SK-N-SH (cell line): ENCODE results near the gene PPP2R3C.

Experiments
- CTCF ChIP-seq: fragments of 200-600 bp; sonication (generic); IDR thresholded peaks from 2 replicates; pipeline ENCODE4 v1.6.1; 2017; ENCODE audit warnings: antibody characterized with exemption, mild to moderate bottlenecking, moderate library complexity
- EP300 ChIP-seq, 2 experiments: IDR thresholded peaks; 2 replicates each; pipeline versions ENCODE4 v1.4.0 to v1.6.1; 2012; ENCODE audit warnings: borderline replicate concordance in 1 of 2, low read depth in 1 of 2, low read length in 1 of 2
- JUND ChIP-seq: IDR thresholded peaks from 2 replicates; pipeline ENCODE4 v1.4.0; 2012
- MAX ChIP-seq: IDR thresholded peaks from 2 replicates; pipeline ENCODE4 v1.4.0; 2012; ENCODE audit warnings: low read depth
- MXI1 ChIP-seq: IDR thresholded peaks from 2 replicates; pipeline ENCODE4 v1.6.1; 2012; ENCODE audit warnings: mild to moderate bottlenecking, low read depth, low read length, improper control_type of control experiment
- NFIC ChIP-seq: IDR thresholded peaks from 2 replicates; pipeline ENCODE4 v1.4.0; 2012; ENCODE audit warnings: borderline replicate concordance
- POLR2AphosphoS5 ChIP-seq: IDR thresholded peaks from 2 replicates; pipeline ENCODE4 v1.6.1; 2012; ENCODE audit warnings: low read depth, low read length
- RAD21 ChIP-seq: IDR thresholded peaks from 2 replicates; pipeline ENCODE4 v1.6.1; 2012; ENCODE audit warnings: mild to moderate bottlenecking, low read length
- SIN3A ChIP-seq: IDR thresholded peaks from 2 replicates; pipeline ENCODE4 v1.6.1; 2012; ENCODE audit warnings: low read depth, mild to moderate bottlenecking, low read length, moderate library complexity, borderline replicate concordance
- TAF1 ChIP-seq: IDR thresholded peaks from 2 replicates; pipeline ENCODE4 v1.6.1; 2012; ENCODE audit warnings: low read depth, mild to moderate bottlenecking, low read length, moderate library complexity, borderline replicate concordance

GRCh38 chr14:35085441-35085840 lies 36.3 kb downstream of the PPP2R3C start:
- TF ChIP-seq CTCF = no peak
- no peak for TF ChIP-seq JUND
- TF ChIP-seq POLR2AphosphoS5 = no peak
- no peak for TF ChIP-seq TAF1
- no peak for TF ChIP-seq EP300 (IDR thresholded peaks at IDR 0.05; ENCODE audit: borderline replicate concordance in 1 of 2, low read depth in 1 of 2, low read length in 1 of 2)
- TF ChIP-seq NFIC = no peak
- TF ChIP-seq MAX = no peak
- TF ChIP-seq SIN3A = no peak
- no peak for TF ChIP-seq RAD21
- TF ChIP-seq MXI1 = no peak
